Hepatocyte (in vitro differentiated cells): ENCODE results near the gene FLT4.

Experiments
- CTCF ChIP-seq: fragments of 200-600 bp; sonication (generic); IDR thresholded peaks from 2 replicates; pipeline ENCODE4 v1.5.1; 2016; ENCODE audit warnings: antibody characterized with exemption, mild to moderate bottlenecking; ENCODE audit not compliant: poor library complexity
- EZH2 ChIP-seq: fragments of 200-600 bp; sonication (generic); IDR thresholded peaks from 2 replicates; pipeline ENCODE4 v1.6.1; 2016; ENCODE audit warnings: antibody characterized with exemption, mild to moderate bottlenecking, borderline replicate concordance

- TF ChIP-seq CTCF (no peak), EZH2 (no peak)
These were observed 47.6 kb downstream of the FLT4 start for GRCh38 chr5:180601591-180602480.
